ENCODE data around the gene TRAF2.

The TRAF2 gene

GRCh38 chr9:136854113-136854841 is 32.0 kb upstream of the TRAF2 start:
- no peak overlapping the region for H3K27ac ChIP-seq
- H3K4me3 ChIP-seq (IDR thresholded peaks at IDR 0.05; ENCODE audit: insufficient read depth, low read depth, low read length) = no peak overlapping the region
- H3K4me2 ChIP-seq = no peak overlapping the region
- TF ChIP-seq, protein P1, sequence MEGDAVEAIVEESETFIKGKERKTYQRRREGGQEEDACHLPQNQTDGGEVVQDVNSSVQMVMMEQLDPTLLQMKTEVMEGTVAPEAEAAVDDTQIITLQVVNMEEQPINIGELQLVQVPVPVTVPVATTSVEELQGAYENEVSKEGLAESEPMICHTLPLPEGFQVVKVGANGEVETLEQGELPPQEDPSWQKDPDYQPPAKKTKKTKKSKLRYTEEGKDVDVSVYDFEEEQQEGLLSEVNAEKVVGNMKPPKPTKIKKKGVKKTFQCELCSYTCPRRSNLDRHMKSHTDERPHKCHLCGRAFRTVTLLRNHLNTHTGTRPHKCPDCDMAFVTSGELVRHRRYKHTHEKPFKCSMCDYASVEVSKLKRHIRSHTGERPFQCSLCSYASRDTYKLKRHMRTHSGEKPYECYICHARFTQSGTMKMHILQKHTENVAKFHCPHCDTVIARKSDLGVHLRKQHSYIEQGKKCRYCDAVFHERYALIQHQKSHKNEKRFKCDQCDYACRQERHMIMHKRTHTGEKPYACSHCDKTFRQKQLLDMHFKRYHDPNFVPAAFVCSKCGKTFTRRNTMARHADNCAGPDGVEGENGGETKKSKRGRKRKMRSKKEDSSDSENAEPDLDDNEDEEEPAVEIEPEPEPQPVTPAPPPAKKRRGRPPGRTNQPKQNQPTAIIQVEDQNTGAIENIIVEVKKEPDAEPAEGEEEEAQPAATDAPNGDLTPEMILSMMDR (conservative IDR thresholded peaks at IDR 0.05; ENCODE audit: low read depth, low read length) = no peak
- H3K9ac ChIP-seq = no peak overlapping the region
- H4K20me1 ChIP-seq (ENCODE audit: insufficient read depth) = no peaks in the 10 kb centered on the region
- H2AFZ ChIP-seq (ENCODE audit: low read depth) = no peak overlapping the region
- H3K27me3 ChIP-seq (ENCODE audit: insufficient read depth, low read depth) = no peaks in the 10 kb centered on the region
- no peaks in the 10 kb centered on the region for H3K36me3 ChIP-seq (ENCODE audit: insufficient read depth)
- H3K79me2 ChIP-seq (ENCODE audit: insufficient read depth, low read depth) = no peaks in the 10 kb centered on the region
- peaks cover 2% of the 10 kb centered on the region for H3K4me1 ChIP-seq (ENCODE audit: low read depth, poor library complexity, severe bottlenecking)

DNA sequence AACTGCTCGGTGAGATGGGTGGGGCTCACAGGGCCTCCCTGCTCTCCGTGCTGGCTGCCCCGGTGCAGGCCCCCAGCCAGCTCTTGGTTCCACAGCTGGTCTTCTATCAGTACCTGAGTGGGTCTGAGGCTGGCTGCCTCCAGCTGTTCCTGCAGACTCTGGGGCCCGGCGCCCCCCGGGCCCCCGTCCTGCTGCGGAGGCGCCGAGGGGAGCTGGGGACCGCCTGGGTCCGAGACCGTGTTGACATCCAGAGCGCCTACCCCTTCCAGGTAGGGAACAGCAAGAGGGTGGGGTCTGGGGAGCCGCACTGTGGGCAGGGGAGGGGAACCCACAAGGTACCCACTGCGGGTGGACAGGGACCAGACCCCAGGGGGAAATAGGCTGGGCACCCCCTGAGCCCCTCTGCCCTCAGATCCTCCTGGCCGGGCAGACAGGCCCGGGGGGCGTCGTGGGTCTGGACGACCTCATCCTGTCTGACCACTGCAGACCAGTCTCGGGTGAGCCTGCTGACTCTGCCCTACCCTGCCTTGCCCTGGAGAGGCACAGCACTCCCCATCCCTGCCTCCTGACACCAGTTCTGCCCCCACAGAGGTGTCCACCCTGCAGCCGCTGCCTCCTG is 31.4 kb upstream of the TRAF2 start:
- H4K20me1 ChIP-seq (ENCODE audit: insufficient read depth) = no peaks in the 10 kb centered on the region
- H3K27me3 ChIP-seq (ENCODE audit: insufficient read depth, low read depth) = no peaks in the 10 kb centered on the region
- H3K4me1 ChIP-seq (ENCODE audit: low read depth, poor library complexity, severe bottlenecking) = no peaks in the 10 kb centered on the region
- H3K4me3 ChIP-seq (IDR thresholded peaks at IDR 0.05; ENCODE audit: insufficient read depth, low read depth, low read length) = no peak overlapping the region
- no peak overlapping the region for H3K4me2 ChIP-seq
- no peak overlapping the region for H3K9ac ChIP-seq
- no peaks in the 10 kb centered on the region for H3K79me2 ChIP-seq (ENCODE audit: insufficient read depth, low read depth)
- TF ChIP-seq, protein P1 (conservative IDR thresholded peaks at IDR 0.05; ENCODE audit: low read depth, low read length) = no peak
- no peaks in the 10 kb centered on the region for H3K36me3 ChIP-seq (ENCODE audit: insufficient read depth)
- H2AFZ ChIP-seq (ENCODE audit: low read depth) = no peak overlapping the region
- no peak overlapping the region for H3K27ac ChIP-seq

DNA sequence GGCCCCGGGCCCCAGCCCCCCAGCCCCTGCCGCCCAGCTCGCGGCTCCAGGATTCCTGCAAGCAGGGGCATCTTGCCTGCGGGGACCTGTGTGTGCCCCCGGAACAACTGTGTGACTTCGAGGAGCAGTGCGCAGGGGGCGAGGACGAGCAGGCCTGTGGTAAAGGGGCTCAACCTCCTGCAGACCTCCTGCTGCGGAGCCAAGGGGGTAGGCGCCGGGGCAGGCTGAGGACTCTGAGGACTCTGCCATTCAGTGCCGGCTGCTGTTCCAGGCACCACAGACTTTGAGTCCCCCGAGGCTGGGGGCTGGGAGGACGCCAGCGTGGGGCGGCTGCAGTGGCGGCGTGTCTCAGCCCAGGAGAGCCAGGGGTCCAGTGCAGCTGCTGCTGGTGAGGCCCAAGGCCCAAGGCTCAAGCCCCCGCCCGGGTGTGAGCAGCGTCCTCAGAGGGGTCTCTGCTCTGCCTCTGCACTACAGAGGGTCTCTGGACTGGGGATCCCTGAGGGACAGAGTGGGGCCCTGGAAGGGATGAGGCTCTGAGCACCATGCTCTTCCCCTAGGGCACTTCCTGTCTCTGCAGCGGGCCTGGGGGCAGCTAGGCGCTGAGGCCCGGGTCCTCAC is 30.7 kb upstream of the TRAF2 start:
- no peaks in the 10 kb centered on the region for H3K79me2 ChIP-seq (ENCODE audit: insufficient read depth, low read depth)
- TF ChIP-seq, protein P1 (conservative IDR thresholded peaks at IDR 0.05; ENCODE audit: low read depth, low read length) = no peak
- no peaks in the 10 kb centered on the region for H4K20me1 ChIP-seq (ENCODE audit: insufficient read depth)
- H2AFZ ChIP-seq (ENCODE audit: low read depth) = no peak overlapping the region
- H3K27ac ChIP-seq = no peak overlapping the region
- H3K4me2 ChIP-seq = no peak overlapping the region
- H3K4me1 ChIP-seq (ENCODE audit: low read depth, poor library complexity, severe bottlenecking) = no peaks in the 10 kb centered on the region
- H3K27me3 ChIP-seq (ENCODE audit: insufficient read depth, low read depth) = no peaks in the 10 kb centered on the region
- no peak overlapping the region for H3K9ac ChIP-seq
- H3K4me3 ChIP-seq (IDR thresholded peaks at IDR 0.05; ENCODE audit: insufficient read depth, low read depth, low read length) = no peak overlapping the region
- no peaks in the 10 kb centered on the region for H3K36me3 ChIP-seq (ENCODE audit: insufficient read depth)

GRCh38 chr9:136856079-136856476 is 30.2 kb upstream of the TRAF2 start:
- Histone ChIP-seq H3K4me1 (ENCODE audit: low read depth, poor library complexity, severe bottlenecking) (no peaks in the 10 kb centered on the region), H3K79me2 (ENCODE audit: insufficient read depth, low read depth) (no peaks in the 10 kb centered on the region), H4K20me1 (ENCODE audit: insufficient read depth) (no peaks in the 10 kb centered on the region), H3K4me3 (IDR thresholded peaks at IDR 0.05; ENCODE audit: insufficient read depth, low read depth, low read length) (no peak overlapping the region), H3K27me3 (ENCODE audit: insufficient read depth, low read depth) (no peaks in the 10 kb centered on the region), H2AFZ (ENCODE audit: low read depth) (no peak overlapping the region), H3K27ac (no peak overlapping the region), H3K9ac (no peak overlapping the region), H3K4me2 (no peak overlapping the region), H3K36me3 (ENCODE audit: insufficient read depth) (no peaks in the 10 kb centered on the region)
- TF ChIP-seq, protein P1 (conservative IDR thresholded peaks at IDR 0.05; ENCODE audit: low read depth, low read length) = no peak
